Measurements from ENCODE around the gene ADGRG6.
"Not testable (repeated sequence)": the region's sequence is repeated elsewhere in the genome, so short reads cannot be mapped to it uniquely, and the experiment has no call there.

ADGRG6 gene

GRCh38 chr6:142271476-142271875 lies 30.3 kb upstream of the ADGRG6 start:
- TF ChIP-seq FOXP2 (optimal IDR thresholded peaks at IDR 0.05; ENCODE audit: control extremely low read depth, extremely low read length, insufficient read depth) (no peak), EZH2 (IDR thresholded peaks at IDR 0.05) (no peak)
- Histone ChIP-seq H3K36me3 (ENCODE audit: insufficient read depth, low read length) (no peaks in the 10 kb centered on the region), H3K9ac (ENCODE audit: insufficient read length) (no peak overlapping the region), H3K9me3 (ENCODE audit: low read depth, low read length) (no peaks in the 10 kb centered on the region), H3K4me3 (no peak overlapping the region), H3K27ac (no peak overlapping the region)
- DNase-seq (ENCODE audit: low read depth, low spot score), result no peak

GRCh38 chr6:142274656-142275055 lies 27.2 kb upstream of the ADGRG6 start:
- Histone ChIP-seq H3K4me3 (no peak overlapping the region), H3K9me3 (ENCODE audit: low read depth, low read length) (no peaks in the 10 kb centered on the region), H3K27ac (no peak overlapping the region), H3K36me3 (ENCODE audit: insufficient read depth, low read length) (no peaks in the 10 kb centered on the region), H3K9ac (ENCODE audit: insufficient read length) (no peak overlapping the region)
- TF ChIP-seq EZH2 (IDR thresholded peaks at IDR 0.05) (no peak), FOXP2 (optimal IDR thresholded peaks at IDR 0.05; ENCODE audit: control extremely low read depth, extremely low read length, insufficient read depth) (no peak), POLR2AphosphoS5 (IDR thresholded peaks at IDR 0.05; ENCODE audit: borderline replicate concordance, low read depth, low read length) (no peak)
- no peak for DNase-seq (ENCODE audit: low read depth, low spot score)

GRCh38 chr6:142275236-142276006 lies 26.4 kb upstream of the ADGRG6 start:
- H3K9ac ChIP-seq (ENCODE audit: insufficient read length), result no peak overlapping the region
- H3K4me3 ChIP-seq, result no peak overlapping the region
- no peak overlapping the region for H3K27ac ChIP-seq
- no peaks in the 10 kb centered on the region for H3K36me3 ChIP-seq (ENCODE audit: insufficient read depth, low read length)
- no peaks in the 10 kb centered on the region for H3K9me3 ChIP-seq (ENCODE audit: low read depth, low read length)
- no peak for TF ChIP-seq EZH2 (IDR thresholded peaks at IDR 0.05)
- TF ChIP-seq POLR2AphosphoS5 (IDR thresholded peaks at IDR 0.05; ENCODE audit: borderline replicate concordance, low read depth, low read length), result no peak
- no peak for TF ChIP-seq FOXP2 (optimal IDR thresholded peaks at IDR 0.05; ENCODE audit: control extremely low read depth, extremely low read length, insufficient read depth)
- DNase-seq (ENCODE audit: low read depth, low spot score), result no peak

- no peak for DNase-seq (ENCODE audit: low read depth, low spot score)
- Histone ChIP-seq H3K27ac (no peak overlapping the region), H3K9ac (ENCODE audit: insufficient read length) (no peak overlapping the region), H3K9me3 (ENCODE audit: low read depth, low read length) (no peaks in the 10 kb centered on the region), H3K36me3 (ENCODE audit: insufficient read depth, low read length) (no peaks in the 10 kb centered on the region), H3K4me3 (no peak overlapping the region)
- no peak for TF ChIP-seq POLR2AphosphoS5 (IDR thresholded peaks at IDR 0.05; ENCODE audit: borderline replicate concordance, low read depth, low read length)
- TF ChIP-seq FOXP2 (optimal IDR thresholded peaks at IDR 0.05; ENCODE audit: control extremely low read depth, extremely low read length, insufficient read depth), result no peak
- TF ChIP-seq EZH2 (IDR thresholded peaks at IDR 0.05), result no peak
Observed at GRCh38 chr6:142276256-142276655, 25.6 kb upstream of the ADGRG6 start.

GRCh38 chr6:142279350-142280180 lies 22.2 kb upstream of the ADGRG6 start:
- no peaks in the 10 kb centered on the region for H3K9me3 ChIP-seq (ENCODE audit: low read depth, low read length)
- no peak overlapping the region for H3K4me3 ChIP-seq
- H3K9ac ChIP-seq (ENCODE audit: insufficient read length), result no peak overlapping the region
- H3K27ac ChIP-seq, result no peak overlapping the region
- TF ChIP-seq POLR2AphosphoS5 (IDR thresholded peaks at IDR 0.05; ENCODE audit: borderline replicate concordance, low read depth, low read length) (no peak), FOXP2 (optimal IDR thresholded peaks at IDR 0.05; ENCODE audit: control extremely low read depth, extremely low read length, insufficient read depth) (no peak), EZH2 (IDR thresholded peaks at IDR 0.05) (no peak)
- H3K36me3 ChIP-seq (ENCODE audit: insufficient read depth, low read length), result no peaks in the 10 kb centered on the region
- DNase-seq (ENCODE audit: low read depth, low spot score), result no peak

GRCh38 chr6:142280265-142280664 lies 21.5 kb upstream of the ADGRG6 start:
- H3K36me3 ChIP-seq (ENCODE audit: insufficient read depth, low read length), result no peaks in the 10 kb centered on the region
- no peak overlapping the region for H3K27ac ChIP-seq
- TF ChIP-seq POLR2AphosphoS5 (IDR thresholded peaks at IDR 0.05; ENCODE audit: borderline replicate concordance, low read depth, low read length) (no peak), FOXP2 (optimal IDR thresholded peaks at IDR 0.05; ENCODE audit: control extremely low read depth, extremely low read length, insufficient read depth) (no peak), EZH2 (IDR thresholded peaks at IDR 0.05) (no peak)
- no peaks in the 10 kb centered on the region for H3K9me3 ChIP-seq (ENCODE audit: low read depth, low read length)
- no peak overlapping the region for H3K4me3 ChIP-seq
- no peak for DNase-seq (ENCODE audit: low read depth, low spot score)
- no peak overlapping the region for H3K9ac ChIP-seq (ENCODE audit: insufficient read length)

GRCh38 chr6:142280927-142281326 lies 20.9 kb upstream of the ADGRG6 start:
- no peak for DNase-seq (ENCODE audit: low read depth, low spot score)
- H3K9me3 ChIP-seq (ENCODE audit: low read depth, low read length), result no peaks in the 10 kb centered on the region
- no peak overlapping the region for H3K9ac ChIP-seq (ENCODE audit: insufficient read length)
- H3K4me3 ChIP-seq, result no peak overlapping the region
- H3K27ac ChIP-seq, result no peak overlapping the region
- TF ChIP-seq EZH2 (IDR thresholded peaks at IDR 0.05), result no peak
- no peak for TF ChIP-seq POLR2AphosphoS5 (IDR thresholded peaks at IDR 0.05; ENCODE audit: borderline replicate concordance, low read depth, low read length)
- TF ChIP-seq FOXP2 (optimal IDR thresholded peaks at IDR 0.05; ENCODE audit: control extremely low read depth, extremely low read length, insufficient read depth), result no peak
- H3K36me3 ChIP-seq (ENCODE audit: insufficient read depth, low read length), result no peaks in the 10 kb centered on the region

GRCh38 chr6:142283138-142283537 lies 18.7 kb upstream of the ADGRG6 start:
- H3K4me3 ChIP-seq; H3K27ac ChIP-seq; H3K9ac ChIP-seq (ENCODE audit: insufficient read length); H3K9me3 ChIP-seq (ENCODE audit: low read depth, low read length); DNase-seq (ENCODE audit: low read depth, low spot score); H3K36me3 ChIP-seq (ENCODE audit: insufficient read depth, low read length): not testable (repeated sequence)

Data from SK-N-MC (cell line).